ENCODE data around the gene BANP. TPM values are rescaled to one million over a fixed set of nuclear protein-coding genes. Genes with fewer than 3 reads are reported as not detected.

Gene BANP
- total and polyA plus RNA-seq, 2 of the 8 experiments (the other 6 are each of a cell fraction or from before 2014, with no cell fraction given), result 25.8 to 39.8 TPM

DNA sequence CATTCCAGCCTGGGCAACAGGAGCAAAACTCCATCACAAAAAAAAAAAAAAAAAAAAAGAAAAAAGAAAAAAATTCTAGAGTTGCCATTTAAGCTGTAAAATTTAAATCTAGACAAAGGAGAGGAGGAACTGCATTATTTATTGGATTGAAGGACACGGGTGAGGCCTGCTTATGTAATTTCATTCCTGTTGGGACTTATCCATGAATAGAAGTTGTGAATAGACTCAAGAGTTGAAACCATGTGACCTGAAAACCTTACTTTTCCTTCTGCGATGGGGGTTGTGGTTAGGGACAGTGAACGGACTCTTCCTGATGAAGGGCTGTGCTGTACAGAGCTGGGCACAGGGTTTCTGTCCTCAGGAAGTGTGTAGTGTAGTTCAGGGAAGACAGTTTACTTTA, 22.5 kb downstream of the BANP start:
- H3K4me1 ChIP-seq (replicated peaks in 1 of 4; ENCODE audit: control insufficient read depth in 3 of 4, insufficient read depth in 4 of 4, low read length in 3 of 4), result no peaks in the 10 kb centered on the region
- no peak overlapping the region for H3K23ac ChIP-seq (ENCODE audit: insufficient read length)
- no peak overlapping the region for H2AFZ ChIP-seq (ENCODE audit: low read length)
- H3K4me3 ChIP-seq (ENCODE audit: extremely low read depth in 1 of 4, insufficient read depth in 2 of 4, low read depth in 3 of 4, low read length in 4 of 4), result no peak overlapping the region
- DNase-seq (ENCODE audit: low read depth in 1 of 2, low spot score in 2 of 2), result no peak
- H3K27me3 ChIP-seq (replicated peaks in 1 of 4; ENCODE audit: control insufficient read depth in 3 of 4, extremely low read depth in 1 of 4, insufficient read depth in 3 of 4, low read length in 3 of 4), result no peaks in the 10 kb centered on the region
- no peak overlapping the region for H3K4ac ChIP-seq (replicated peaks; ENCODE audit: insufficient read length, low read depth, low read length)
- H2BK15ac ChIP-seq (ENCODE audit: low read length), result no peak overlapping the region
- ChIA-PET POLR2A (ENCODE audit: partially characterized antibody) (no interaction called here), CTCF (ENCODE audit: partially characterized antibody) (interaction anchor here (2.1 kb wide), 1 partner anchor 9 kb away, joined by 6 read pairs; no protein-coding TSS in a partner anchor)
- peaks cover 13% of the 10 kb centered on the region for H3K79me1 ChIP-seq (ENCODE audit: low read depth, low read length)
- no peak overlapping the region for H4K8ac ChIP-seq (ENCODE audit: extremely low read depth, insufficient read depth, low read length)
- no peak overlapping the region for H3K18ac ChIP-seq (ENCODE audit: extremely low read depth, low read length)
- no peak overlapping the region for H3K27ac ChIP-seq (ENCODE audit: low read depth, low read length)
- no peaks in the 10 kb centered on the region for H3K23me2 ChIP-seq (ENCODE audit: low read depth, low read length)
- no peak overlapping the region for H3K4me2 ChIP-seq (ENCODE audit: insufficient read depth in 1 of 2, low read depth in 2 of 2, low read length in 2 of 2)
- WGBS, 2 experiments (ENCODE audit: extremely low coverage in 1 of 2, insufficient coverage in 1 of 2, insufficient read length in 1 of 2, insufficient replicate concordance in 2 of 2, low coverage in 1 of 2, low lambda C conversion rate in 2 of 2, missing lambda C conversion rate in 1 of 2), result 96% methylated on average over 3 of the region's 3 CpGs; no CpG with 5 or more reads in 1 of the 2 experiments
- H4K20me1 ChIP-seq (replicated peaks in 1 of 2; ENCODE audit: control insufficient read depth in 1 of 2, insufficient read depth in 2 of 2, low read length in 2 of 2), result peaks cover 0 to 2% of the 10 kb centered on the region in 2 experiments
- H4K91ac ChIP-seq (replicated peaks; ENCODE audit: insufficient read length, low read length), result no peak overlapping the region
- no peak overlapping the region for H3K56ac ChIP-seq (replicated peaks; ENCODE audit: insufficient read length, low read depth, low read length)
- H2AK5ac ChIP-seq (ENCODE audit: low read depth, low read length), result no peak overlapping the region
- peaks cover 9 to 71% of the 10 kb centered on the region in 2 experiments for H3K79me2 ChIP-seq (ENCODE audit: control insufficient read depth in 1 of 2, insufficient read depth in 2 of 2, low read length in 2 of 2)
- H3K9ac ChIP-seq (replicated peaks in 1 of 4; ENCODE audit: extremely low read depth in 1 of 4, low read depth in 3 of 4, low read length in 3 of 4), result no peak overlapping the region
- peaks cover 4 to 8% of the 10 kb centered on the region in 2 experiments; a peak in 3 of 4 replicates for H3K9me3 ChIP-seq (ENCODE audit: insufficient read depth in 2 of 2, low read depth in 1 of 2, low read length in 1 of 2)
- no peak overlapping the region for H4K5ac ChIP-seq (ENCODE audit: insufficient read length, low read depth, low read length)
- no peak overlapping the region for H2BK12ac ChIP-seq (ENCODE audit: low read depth, low read length)
- H2BK120ac ChIP-seq (replicated peaks; ENCODE audit: low read depth, low read length), result no peak overlapping the region
- H3K36me3 ChIP-seq (ENCODE audit: control insufficient read depth in 2 of 4, insufficient read depth in 4 of 4, low read length in 3 of 4), result 0 out of 8 replicates have a peak, but pooled peaks cover 0 to 2% (median 0%) of the 10 kb centered on the region in 4 experiments
- FAIRE-seq, result no peak
- no peak overlapping the region for H3K14ac ChIP-seq (ENCODE audit: insufficient read length)
- H2BK5ac ChIP-seq (ENCODE audit: low read depth, low read length), result no peak overlapping the region
- no peak overlapping the region for H2BK20ac ChIP-seq (ENCODE audit: low read length)
- no peak for TF ChIP-seq SIRT6 (IDR thresholded peaks at IDR 0.05; ENCODE audit: low read length)
- TF ChIP-seq, protein P1, sequence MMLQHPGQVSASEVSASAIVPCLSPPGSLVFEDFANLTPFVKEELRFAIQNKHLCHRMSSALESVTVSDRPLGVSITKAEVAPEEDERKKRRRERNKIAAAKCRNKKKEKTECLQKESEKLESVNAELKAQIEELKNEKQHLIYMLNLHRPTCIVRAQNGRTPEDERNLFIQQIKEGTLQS (IDR thresholded peaks at IDR 0.05; ENCODE audit: insufficient read depth, low read depth, low read length), result no peak
- TF ChIP-seq CHD1 (IDR thresholded peaks at IDR 0.05; ENCODE audit: low read depth, low read length), result no peak
- TF ChIP-seq BACH1 (IDR thresholded peaks at IDR 0.05; ENCODE audit: low read length), result no peak
- no peak for TF ChIP-seq RNF2 (IDR thresholded peaks at IDR 0.05; ENCODE audit: borderline replicate concordance, low read depth, low read length, missing control alignments, poor library complexity, severe bottlenecking)
- no peak for TF ChIP-seq CBX8 (IDR thresholded peaks at IDR 0.05; ENCODE audit: borderline replicate concordance, low read depth, low read length)
- TF ChIP-seq RBBP5 (IDR thresholded peaks at IDR 0.05; ENCODE audit: borderline replicate concordance, low read depth, low read length), result no peak
- TF ChIP-seq KDM5A (IDR thresholded peaks at IDR 0.05; ENCODE audit: low read length), result no peak
- TF ChIP-seq POLR2A (IDR thresholded peaks at IDR 0.05; ENCODE audit: control extremely low read depth in 1 of 2, low read depth in 2 of 2, low read length in 2 of 2), result no peak
- TF ChIP-seq JUN (IDR thresholded peaks at IDR 0.05; ENCODE audit: low read depth, low read length), result no peak
- TF ChIP-seq TAF1 (IDR thresholded peaks at IDR 0.05; ENCODE audit: low read depth, low read length), result no peak
- no peak for TF ChIP-seq GABPA (IDR thresholded peaks at IDR 0.05; ENCODE audit: borderline replicate concordance, insufficient read depth, low read length)
- no peak for TF ChIP-seq HDAC2 (IDR thresholded peaks at IDR 0.05; ENCODE audit: borderline replicate concordance in 1 of 2, low read depth in 2 of 2, low read length in 2 of 2)
- no peak for TF ChIP-seq EGR1 (IDR thresholded peaks at IDR 0.05; ENCODE audit: borderline replicate concordance, low read depth, low read length)
